ENCODE results near the gene CAPS2. TPM values are rescaled to one million over a fixed set of nuclear protein-coding genes. Genes with fewer than 3 reads are reported as not detected.

Gene CAPS2
- total and polyA plus RNA-seq, 4 donors: 5.7 to 33.9 (median 12.4) TPM

DNA sequence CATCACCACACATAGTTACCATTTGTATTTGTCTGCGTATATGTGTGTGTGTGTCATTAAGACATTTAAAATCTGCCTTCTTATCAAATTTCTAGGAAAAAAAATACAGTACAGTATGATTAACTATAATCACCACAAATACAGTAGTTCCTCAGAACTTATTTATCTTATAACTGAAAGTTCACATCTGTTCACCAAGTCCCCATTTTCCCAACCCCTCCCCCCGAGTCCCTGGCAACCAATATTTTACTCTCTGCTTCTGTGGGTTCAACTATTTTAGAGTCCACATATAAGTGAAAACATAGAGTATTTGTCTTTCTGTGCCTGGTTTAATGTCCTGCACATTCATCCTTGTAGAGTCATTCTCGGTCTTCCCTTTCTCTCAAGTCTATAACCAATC is 12.3 kb downstream of the CAPS2 start:
- Histone ChIP-seq H3K36me3 (ENCODE audit: control insufficient read depth in 1 of 2, insufficient read depth in 2 of 2, low read length in 1 of 2) (peaks cover 0 to 2% of the 10 kb centered on the region in 2 donors), H3K27ac (ENCODE audit: low read depth in 1 of 2, low read length in 2 of 2) (no peak overlapping the region), H3K4me1 (ENCODE audit: control insufficient read depth in 1 of 2, insufficient read depth in 2 of 2, low read length in 2 of 2) (no peaks in the 10 kb centered on the region), H3K27me3 (ENCODE audit: control insufficient read depth in 1 of 2, insufficient read depth in 2 of 2, low read length in 1 of 2) (no peaks in the 10 kb centered on the region), H3K9me3 (ENCODE audit: control insufficient read depth, low read length) (no peaks in the 10 kb centered on the region), H3K4me3 (ENCODE audit: low read length in 2 of 2) (no peak overlapping the region)
- ATAC-seq (ENCODE audit: low FRiP score) (no peak), DNase-seq (no peak)
- WGBS, 2 donors: 73 to 86% methylated on average over 3 of the region's 3 CpGs
- intact Hi-C loops (cut with DNase I): no loop called here

DNA sequence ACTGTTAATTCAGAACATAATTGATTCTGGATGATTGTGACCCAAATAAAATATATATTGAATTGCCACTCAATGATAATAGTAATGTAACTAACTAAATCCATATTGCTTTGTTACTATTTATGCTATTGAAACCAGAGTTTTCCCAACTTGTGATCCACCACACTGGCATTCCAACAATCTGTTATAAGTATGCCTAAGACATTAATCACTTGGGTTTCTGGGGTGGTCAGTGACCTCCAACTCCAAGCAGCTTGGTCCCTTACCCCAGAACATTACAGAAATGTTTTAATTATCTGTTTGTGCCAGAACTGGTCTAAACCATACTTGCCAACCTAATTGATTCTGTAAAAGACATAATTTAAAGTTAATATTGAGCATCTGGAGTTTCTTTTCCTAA is 14.6 kb downstream of the CAPS2 start:
- H3K4me1 ChIP-seq (ENCODE audit: control insufficient read depth in 1 of 2, insufficient read depth in 2 of 2, low read length in 2 of 2): no peaks in the 10 kb centered on the region
- H3K27ac ChIP-seq (ENCODE audit: low read depth in 1 of 2, low read length in 2 of 2): no peak overlapping the region
- intact Hi-C loops (cut with DNase I): no loop called here

DNA sequence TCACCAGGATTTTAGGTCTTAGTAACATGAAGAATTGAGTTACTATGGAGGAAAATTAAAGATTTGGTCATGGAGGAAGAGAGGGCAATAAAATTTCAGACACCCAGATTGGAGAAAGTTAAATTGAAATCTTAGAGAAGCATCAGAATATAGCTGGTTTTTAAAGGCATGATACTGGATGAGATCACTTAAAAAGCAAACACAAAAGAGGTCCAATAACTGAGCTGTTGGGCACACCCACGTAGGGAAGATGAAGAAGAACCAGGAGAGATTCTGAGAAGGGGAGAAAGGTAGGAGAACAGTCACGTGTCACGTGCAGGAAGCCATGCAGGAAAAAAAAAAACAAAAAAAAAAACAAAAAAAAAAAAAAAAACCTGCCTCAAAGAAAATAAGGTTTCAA is 18.8 kb downstream of the CAPS2 start:
- no peak for DNase-seq
- H3K4me1 ChIP-seq (ENCODE audit: control insufficient read depth in 1 of 2, insufficient read depth in 2 of 2, low read length in 2 of 2): no peaks in the 10 kb centered on the region
- no peak overlapping the region for H3K27ac ChIP-seq (ENCODE audit: low read depth in 1 of 2, low read length in 2 of 2)
- ATAC-seq (ENCODE audit: low FRiP score): no peak
- H3K27me3 ChIP-seq (ENCODE audit: control insufficient read depth in 1 of 2, insufficient read depth in 2 of 2, low read length in 1 of 2): no peaks in the 10 kb centered on the region
- peaks cover 4% of the 10 kb centered on the region in 2 donors for H3K36me3 ChIP-seq (ENCODE audit: control insufficient read depth in 1 of 2, insufficient read depth in 2 of 2, low read length in 1 of 2)
- 75 to 83% methylated on average over 3 of the region's 3 CpGs for WGBS, 2 donors
- no peak overlapping the region for H3K4me3 ChIP-seq (ENCODE audit: low read length in 2 of 2)
- intact Hi-C loops (cut with DNase I): no loop called here
- no peaks in the 10 kb centered on the region for H3K9me3 ChIP-seq (ENCODE audit: control insufficient read depth, low read length)

More for the DNA sequence above, 14.6 kb downstream of the CAPS2 start:
- no peaks in the 10 kb centered on the region for H3K27me3 ChIP-seq (ENCODE audit: control insufficient read depth in 1 of 2, insufficient read depth in 2 of 2, low read length in 1 of 2)
- H3K4me3 ChIP-seq (ENCODE audit: low read length in 2 of 2): no peak overlapping the region
- ATAC-seq (ENCODE audit: low FRiP score): no peak
- H3K36me3 ChIP-seq (ENCODE audit: control insufficient read depth in 1 of 2, insufficient read depth in 2 of 2, low read length in 1 of 2): peaks cover 2 to 3% of the 10 kb centered on the region in 2 donors
- DNase-seq: no peak
- H3K9me3 ChIP-seq (ENCODE audit: control insufficient read depth, low read length): no peaks in the 10 kb centered on the region

DNA sequence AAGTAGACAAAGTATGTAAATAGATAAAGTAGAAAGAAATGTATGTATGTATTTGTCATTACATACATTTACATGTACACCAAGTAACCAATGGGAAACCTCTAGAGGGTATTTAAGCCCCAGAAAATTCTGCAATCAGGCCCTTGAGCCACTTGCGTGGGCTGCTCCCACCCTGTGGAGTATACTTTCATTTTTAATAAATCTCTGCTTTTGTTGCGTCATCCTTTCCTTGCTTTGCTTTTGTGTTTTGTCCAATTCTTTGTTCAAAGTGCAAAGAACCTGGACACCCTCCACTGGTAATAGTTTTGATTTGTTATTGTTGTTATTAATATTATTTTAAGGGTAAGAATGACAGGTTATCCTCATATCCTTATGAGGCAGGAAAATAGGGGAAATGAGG is 21.8 kb downstream of the CAPS2 start:
- peaks cover 2 to 4% of the 10 kb centered on the region in 2 donors for H3K36me3 ChIP-seq (ENCODE audit: control insufficient read depth in 1 of 2, insufficient read depth in 2 of 2, low read length in 1 of 2)

GRCh38 chr12:75305412-75306332 is 24.5 kb downstream of the CAPS2 start:
- H3K9me3 ChIP-seq (ENCODE audit: control insufficient read depth, low read length): no peaks in the 10 kb centered on the region
- peaks cover 2 to 3% of the 10 kb centered on the region in 2 donors for H3K36me3 ChIP-seq (ENCODE audit: control insufficient read depth in 1 of 2, insufficient read depth in 2 of 2, low read length in 1 of 2)
- H3K4me1 ChIP-seq (ENCODE audit: control insufficient read depth in 1 of 2, insufficient read depth in 2 of 2, low read length in 2 of 2): no peaks in the 10 kb centered on the region
- no peaks in the 10 kb centered on the region for H3K27me3 ChIP-seq (ENCODE audit: control insufficient read depth in 1 of 2, insufficient read depth in 2 of 2, low read length in 1 of 2)
- intact Hi-C loops (cut with DNase I): no loop called here
- DNase-seq: peak; percentile 43 to 74
- WGBS, 2 donors: 94 to 95% methylated on average over 56 of the region's 56 CpGs
- no peak overlapping the region for H3K4me3 ChIP-seq (ENCODE audit: low read length in 2 of 2)
- H3K27ac ChIP-seq (ENCODE audit: low read depth in 1 of 2, low read length in 2 of 2): no peak overlapping the region
- peak; percentile 39 for ATAC-seq (ENCODE audit: low FRiP score)

More for the DNA sequence above, 21.8 kb downstream of the CAPS2 start:
- 91 to 92% methylated on average over 2 of the region's 2 CpGs for WGBS, 2 donors
- H3K4me3 ChIP-seq (ENCODE audit: low read length in 2 of 2): no peak overlapping the region
- H3K9me3 ChIP-seq (ENCODE audit: control insufficient read depth, low read length): no peaks in the 10 kb centered on the region
- intact Hi-C loops (cut with DNase I): no loop called here
- H3K27me3 ChIP-seq (ENCODE audit: control insufficient read depth in 1 of 2, insufficient read depth in 2 of 2, low read length in 1 of 2): no peaks in the 10 kb centered on the region
- no peaks in the 10 kb centered on the region for H3K4me1 ChIP-seq (ENCODE audit: control insufficient read depth in 1 of 2, insufficient read depth in 2 of 2, low read length in 2 of 2)
- DNase-seq (no peak), ATAC-seq (ENCODE audit: low FRiP score) (no peak)
- H3K27ac ChIP-seq (ENCODE audit: low read depth in 1 of 2, low read length in 2 of 2): no peak overlapping the region

GRCh38 chr12:75302781-75303180 is 27.3 kb downstream of the CAPS2 start:
- intact Hi-C loops (cut with DNase I): no loop called here
- no peak overlapping the region for H3K27ac ChIP-seq (ENCODE audit: low read depth in 1 of 2, low read length in 2 of 2)
- no peaks in the 10 kb centered on the region for H3K27me3 ChIP-seq (ENCODE audit: control insufficient read depth in 1 of 2, insufficient read depth in 2 of 2, low read length in 1 of 2)
- H3K36me3 ChIP-seq (ENCODE audit: control insufficient read depth in 1 of 2, insufficient read depth in 2 of 2, low read length in 1 of 2): no peaks in the 10 kb centered on the region
- ATAC-seq (ENCODE audit: low FRiP score) (no peak), DNase-seq (no peak)
- H3K4me1 ChIP-seq (ENCODE audit: control insufficient read depth in 1 of 2, insufficient read depth in 2 of 2, low read length in 2 of 2): no peaks in the 10 kb centered on the region
- no peak overlapping the region for H3K4me3 ChIP-seq (ENCODE audit: low read length in 2 of 2)
- no peaks in the 10 kb centered on the region for H3K9me3 ChIP-seq (ENCODE audit: control insufficient read depth, low read length)

GRCh38 chr12:75302225-75302624 is 27.9 kb downstream of the CAPS2 start:
- no peaks in the 10 kb centered on the region for H3K27me3 ChIP-seq (ENCODE audit: control insufficient read depth in 1 of 2, insufficient read depth in 2 of 2, low read length in 1 of 2)
- no peaks in the 10 kb centered on the region for H3K36me3 ChIP-seq (ENCODE audit: control insufficient read depth in 1 of 2, insufficient read depth in 2 of 2, low read length in 1 of 2)
- 86 to 89% methylated on average over 2 of the region's 2 CpGs for WGBS, 2 donors
- no peak overlapping the region for H3K27ac ChIP-seq (ENCODE audit: low read depth in 1 of 2, low read length in 2 of 2)
- no peak for ATAC-seq (ENCODE audit: low FRiP score)
- H3K4me1 ChIP-seq (ENCODE audit: control insufficient read depth in 1 of 2, insufficient read depth in 2 of 2, low read length in 2 of 2): no peaks in the 10 kb centered on the region
- H3K4me3 ChIP-seq (ENCODE audit: low read length in 2 of 2): no peak overlapping the region
- intact Hi-C loops (cut with DNase I): no loop called here
- DNase-seq: no peak
- H3K9me3 ChIP-seq (ENCODE audit: control insufficient read depth, low read length): no peaks in the 10 kb centered on the region

- no peaks in the 10 kb centered on the region for H3K36me3 ChIP-seq (ENCODE audit: control insufficient read depth in 1 of 2, insufficient read depth in 2 of 2, low read length in 1 of 2)
- H3K9me3 ChIP-seq (ENCODE audit: control insufficient read depth, low read length): no peaks in the 10 kb centered on the region
- no peak for DNase-seq
- no peak overlapping the region for H3K27ac ChIP-seq (ENCODE audit: low read depth in 1 of 2, low read length in 2 of 2)
- no peak for ATAC-seq (ENCODE audit: low FRiP score)
- H3K27me3 ChIP-seq (ENCODE audit: control insufficient read depth in 1 of 2, insufficient read depth in 2 of 2, low read length in 1 of 2): no peaks in the 10 kb centered on the region
- no peak overlapping the region for H3K4me3 ChIP-seq (ENCODE audit: low read length in 2 of 2)
- H3K4me1 ChIP-seq (ENCODE audit: control insufficient read depth in 1 of 2, insufficient read depth in 2 of 2, low read length in 2 of 2): no peaks in the 10 kb centered on the region
- intact Hi-C loops (cut with DNase I): no loop called here
- WGBS, 2 donors: 56 to 60% methylated on average over 3 of the region's 3 CpGs
Observed at GRCh38 chr12:75294797-75295196, 35.3 kb downstream of the CAPS2 start.

DNA sequence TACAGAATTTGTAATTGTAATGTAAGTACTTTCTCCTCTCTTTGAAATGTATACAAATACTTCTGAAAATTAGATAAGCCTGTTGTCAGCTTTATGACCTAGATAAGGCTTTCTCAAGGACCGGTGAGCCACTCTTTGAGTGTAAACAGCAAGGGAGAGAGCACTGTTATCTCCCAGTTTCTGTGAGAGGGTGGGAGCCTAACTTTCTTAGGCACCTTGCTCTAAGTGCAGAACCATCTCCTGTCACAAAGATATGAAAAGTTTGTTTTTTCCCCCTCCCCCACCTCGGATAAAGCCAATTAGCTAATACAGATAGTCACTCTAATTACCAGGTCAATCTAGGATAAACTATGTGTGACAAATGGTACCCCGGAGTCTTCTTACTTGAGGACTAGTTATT is 35.8 kb downstream of the CAPS2 start:
- Histone ChIP-seq H3K4me3 (ENCODE audit: low read length in 2 of 2) (no peak overlapping the region), H3K36me3 (ENCODE audit: control insufficient read depth in 1 of 2, insufficient read depth in 2 of 2, low read length in 1 of 2) (no peaks in the 10 kb centered on the region), H3K27ac (ENCODE audit: low read depth in 1 of 2, low read length in 2 of 2) (no peak overlapping the region), H3K4me1 (ENCODE audit: control insufficient read depth in 1 of 2, insufficient read depth in 2 of 2, low read length in 2 of 2) (no peaks in the 10 kb centered on the region), H3K27me3 (ENCODE audit: control insufficient read depth in 1 of 2, insufficient read depth in 2 of 2, low read length in 1 of 2) (no peaks in the 10 kb centered on the region), H3K9me3 (ENCODE audit: control insufficient read depth, low read length) (no peaks in the 10 kb centered on the region)
- DNase-seq (no peak), ATAC-seq (ENCODE audit: low FRiP score) (no peak)
- intact Hi-C loops (cut with DNase I): no loop called here
- WGBS, 2 donors: 18 to 23% methylated on average over 3 of the region's 3 CpGs
